Effector memory CD4-positive, alpha-beta T cell (primary cell): ENCODE measurements around the gene AP1M1.

Experiments used
- DNase-seq, 3 donors: peaks; one replicate each; pipeline ENCODE4 v3.0.0-alpha.2; 2020
- H3K27ac ChIP-seq: 2 replicates; pipeline ENCODE4 v1.7.0; 2013; ENCODE audit warnings: mild to moderate bottlenecking, low read length, moderate library complexity; ENCODE audit not compliant: insufficient read depth, poor library complexity, severe bottlenecking
- H3K27me3 ChIP-seq: replicated peaks from 2 replicates; pipeline ENCODE4 v1.7.0; 2013; ENCODE audit warnings: mild to moderate bottlenecking, low read length; ENCODE audit not compliant: insufficient read depth, control insufficient read depth, poor library complexity, severe bottlenecking
- H3K36me3 ChIP-seq: 2 replicates; pipeline ENCODE4 v1.7.0; 2013; ENCODE audit warnings: mild to moderate bottlenecking, low read length, moderate library complexity; ENCODE audit not compliant: control insufficient read depth, insufficient read depth
- H3K4me1 ChIP-seq: 2 replicates; pipeline ENCODE4 v1.7.0; 2013; ENCODE audit warnings: low read length, mild to moderate bottlenecking; ENCODE audit not compliant: control insufficient read depth, insufficient read depth, poor library complexity, severe bottlenecking
- H3K4me3 ChIP-seq: 2 replicates; pipeline ENCODE4 v1.7.0; 2013; ENCODE audit warnings: low read length, low read depth, mild to moderate bottlenecking; ENCODE audit not compliant: insufficient read depth, poor library complexity, severe bottlenecking
- H3K9me3 ChIP-seq: 2 replicates; pipeline ENCODE4 v1.7.0; 2013; ENCODE audit warnings: mild to moderate bottlenecking, low read length, moderate library complexity; ENCODE audit not compliant: control insufficient read depth

AP1M1 gene

GRCh38 chr19:16184665-16185122 lies 13.0 kb upstream of the AP1M1 start:
- Histone ChIP-seq H3K27me3 (no peaks in the 10 kb centered on the region), H3K9me3 (no peaks in the 10 kb centered on the region), H3K4me3 (peak overlapping the region; percentile 37), H3K36me3 (peaks cover 16% of the 10 kb centered on the region), H3K4me1 (peaks cover 13% of the 10 kb centered on the region), H3K27ac (no peak overlapping the region)
- no peak for DNase-seq

- DNase-seq = peak; percentile 98 to 99 (median 99)
- Histone ChIP-seq H3K9me3 (no peaks in the 10 kb centered on the region), H3K36me3 (peaks cover 22% of the 10 kb centered on the region)
Observed at GRCh38 chr19:16185123-16185767, 12.5 kb upstream of the AP1M1 start, which contains the start of gene FAM32A. FAM32A (plus strand) TSS chr19:16185410; CDS start chr19:16185443, 33 bp downstream.

GRCh38 chr19:16185768-16186123 lies 12.0 kb upstream of the AP1M1 start:
- no peaks in the 10 kb centered on the region for H3K27me3 ChIP-seq
- H3K27ac ChIP-seq = peak overlapping the region; percentile 75
- H3K36me3 ChIP-seq = peaks cover 27% of the 10 kb centered on the region
- no peaks in the 10 kb centered on the region for H3K9me3 ChIP-seq
- H3K4me3 ChIP-seq = peak overlapping the region; percentile 76
- peak in 1 of 3 donors; percentile 33 for DNase-seq
- peaks cover 13% of the 10 kb centered on the region for H3K4me1 ChIP-seq

More at GRCh38 chr19:16185123-16185767, 12.5 kb upstream of the AP1M1 start, which contains the start of gene FAM32A:
- H3K27ac ChIP-seq = peak within 1 kb of the TSS; percentile 75
- H3K27me3 ChIP-seq = no peaks in the 10 kb centered on the region
- H3K4me3 ChIP-seq = peak within 1 kb of the TSS; percentile 76
- peaks cover 13% of the 10 kb centered on the region for H3K4me1 ChIP-seq

- Histone ChIP-seq H3K36me3 (peaks cover 43% of the 10 kb centered on the region), H3K27ac (no peak overlapping the region), H3K9me3 (no peaks in the 10 kb centered on the region), H3K27me3 (no peaks in the 10 kb centered on the region), H3K4me3 (no peak overlapping the region), H3K4me1 (peaks cover 13% of the 10 kb centered on the region)
- no peak for DNase-seq
Observed at GRCh38 chr19:16188521-16188920, 9.2 kb upstream of the AP1M1 start.

GRCh38 chr19:16190198-16190597 lies 7.5 kb upstream of the AP1M1 start:
- peaks cover 43% of the 10 kb centered on the region for H3K36me3 ChIP-seq
- peaks cover 8% of the 10 kb centered on the region for H3K4me1 ChIP-seq
- no peak overlapping the region for H3K4me3 ChIP-seq
- no peaks in the 10 kb centered on the region for H3K9me3 ChIP-seq
- H3K27ac ChIP-seq = no peak overlapping the region
- no peak for DNase-seq
- no peaks in the 10 kb centered on the region for H3K27me3 ChIP-seq

GRCh38 chr19:16190736-16191135 lies 7.0 kb upstream of the AP1M1 start:
- H3K4me1 ChIP-seq = peaks cover 7% of the 10 kb centered on the region
- peaks cover 43% of the 10 kb centered on the region for H3K36me3 ChIP-seq
- no peak overlapping the region for H3K4me3 ChIP-seq
- no peak for DNase-seq
- H3K27me3 ChIP-seq = no peaks in the 10 kb centered on the region
- H3K27ac ChIP-seq = no peak overlapping the region
- H3K9me3 ChIP-seq = no peaks in the 10 kb centered on the region

- no peak overlapping the region for H3K4me3 ChIP-seq
Observed at GRCh38 chr19:16191216-16191908, 6.3 kb upstream of the AP1M1 start.

GRCh38 chr19:16193466-16193865 lies 4.2 kb upstream of the AP1M1 start:
- Histone ChIP-seq H3K27ac (no peak overlapping the region), H3K4me1 (peaks cover 12% of the 10 kb centered on the region), H3K27me3 (no peaks in the 10 kb centered on the region), H3K4me3 (no peak overlapping the region), H3K36me3 (peaks cover 31% of the 10 kb centered on the region), H3K9me3 (no peaks in the 10 kb centered on the region)
- no peak for DNase-seq

More at GRCh38 chr19:16191216-16191908, 6.3 kb upstream of the AP1M1 start:
- H3K9me3 ChIP-seq = no peaks in the 10 kb centered on the region
- H3K27ac ChIP-seq = no peak overlapping the region
- H3K27me3 ChIP-seq = no peaks in the 10 kb centered on the region
- H3K4me1 ChIP-seq = peaks cover 2% of the 10 kb centered on the region
- DNase-seq = no peak
- H3K36me3 ChIP-seq = peaks cover 43% of the 10 kb centered on the region

GRCh38 chr19:16197188-16197621 lies 506 bp upstream of the AP1M1 start:
- no peaks in the 10 kb centered on the region for H3K27me3 ChIP-seq
- peaks cover 10% of the 10 kb centered on the region for H3K36me3 ChIP-seq
- no peaks in the 10 kb centered on the region for H3K9me3 ChIP-seq
- H3K27ac ChIP-seq = peak overlapping the region; percentile 93
- DNase-seq = no peak
- H3K4me3 ChIP-seq = peak overlapping the region; percentile 84
- peaks cover 17% of the 10 kb centered on the region for H3K4me1 ChIP-seq

- H3K36me3 ChIP-seq = peaks cover 19% of the 10 kb centered on the region
- DNase-seq = no peak
- H3K4me1 ChIP-seq = peaks cover 17% of the 10 kb centered on the region
- H3K27me3 ChIP-seq = no peaks in the 10 kb centered on the region
- H3K9me3 ChIP-seq = no peaks in the 10 kb centered on the region
- H3K27ac ChIP-seq = peak overlapping the region; percentile 93
- H3K4me3 ChIP-seq = peak overlapping the region; percentile 84
Observed at GRCh38 chr19:16198370-16198651, 600 bp downstream of the AP1M1 start.
